Stomach (tissue), 9 donors: Measurements from ENCODE around the gene DISC1. TPM values are rescaled to one million over a fixed set of nuclear protein-coding genes. Genes with fewer than 3 reads are reported as not detected.

Experiments
- DNase-seq, 2 donors: peaks; one replicate each; pipeline versions ENCODE4 v3.0.0 to v3.0.0-alpha.2; 2013 to 2019
- H3K27ac ChIP-seq, 5 donors: fragments of 200-600 bp in 4 of 5; sonication (generic) in 4 of 5; one replicate each; pipeline ENCODE4 v1.5.1; 2013 to 2019; ENCODE audit warnings: mild to moderate bottlenecking in 1 of 5, moderate library complexity in 1 of 5
- H3K27me3 ChIP-seq, 3 donors: fragments of 200-600 bp; sonication (generic); one replicate each; pipeline ENCODE4 v1.5.1; 2017 to 2019; ENCODE audit warnings: mixed run types in 1 of 3
- H3K36me3 ChIP-seq, 4 donors: fragments of 200-600 bp; sonication (generic); 1 replicate in 3 of 4; 2 replicates in 1 of 4; pipeline ENCODE4 v1.5.1; 2016 to 2019
- H3K4me1 ChIP-seq, 4 donors: fragments of 200-600 bp; sonication (generic); one replicate each; pipeline ENCODE4 v1.5.1; 2016 to 2019
- H3K4me3 ChIP-seq, 4 donors: fragments of 200-600 bp; sonication (generic) in 3 of 4; one replicate each; pipeline ENCODE4 v1.5.1; 2016 to 2019; ENCODE audit warnings: mild to moderate bottlenecking in 1 of 4
- H3K9me3 ChIP-seq, 4 donors: fragments of 200-600 bp; sonication (generic); one replicate each; pipeline ENCODE4 v1.5.1; 2016 to 2019
- EP300 ChIP-seq: sonication (generic); formaldehyde crosslinking; IDR thresholded peaks from one replicate; pipeline ENCODE4 v1.6.1; 2017; ENCODE audit warnings: antibody characterized with exemption
- POLR2A ChIP-seq, 4 donors: fragments of 450-650 bp; IDR thresholded peaks; one replicate each; pipeline ENCODE4 v1.6.1; 2016; ENCODE audit warnings: antibody characterized with exemption in 4 of 4, control low read depth in 2 of 4, mild to moderate bottlenecking in 1 of 4, moderate library complexity in 1 of 4
- POLR2AphosphoS5 ChIP-seq, 3 donors: sonication (generic); formaldehyde crosslinking; IDR thresholded peaks; one replicate each; pipeline ENCODE4 v1.6.1; 2016; ENCODE audit warnings: antibody characterized with exemption in 3 of 3
- WGBS, 5 donors: extraction: QIAGEN DNeasy Blood & Tissue Kit in 3 of 5; methylation state at CpG; one replicate each; pipeline versions ENCODE4 v1.1.5 to v1.1.7; 2013 to 2018; 5-methylcytosine and 5-hydroxymethylcytosine counted together
- intact Hi-C: fragments of 100-400 bp; cut with DNase I; formaldehyde crosslinking; loops from one replicate; pipeline ENCODE4 v1.15.1; 2023; ENCODE audit warnings: low total_unique reads
- polyA plus RNA-seq, 3 donors: library from polyadenylated mRNA; stranded (reverse); fragments of 200-250 nt; gene quantifications; one replicate each; pipeline ENCODE4 v1.2.3, GENCODE V29; 2013
- total RNA-seq, 5 donors: library from RNA; depleted of rRNA; stranded (reverse); fragments of >200 nt; gene quantifications; one replicate each; pipeline versions ENCODE4 v1.1.0 to v1.2.3, GENCODE V29; 2014 to 2016
- TF ChIP-seq, protein P1 (sequence below), 7 experiments: fragments of 450-650 bp in 4 of 7; fragments of 200-600 bp in 3 of 7; sonication (generic) in 3 of 7; IDR thresholded peaks; one replicate each; pipeline ENCODE4 v1.5.1; 2016 to 2019; ENCODE audit warnings: antibody characterized with exemption in 7 of 7, control low read depth in 2 of 7, mild to moderate bottlenecking in 1 of 7
- donor health status: healthy with polysubstance abuse.
- donor health status: Bipolar disorder and iron deficiency.
- donor health status: healthy.

The DISC1 gene
- total and polyA plus RNA-seq, 8 donors = 0.43 to 29.8 (median 1.6) TPM

DNA sequence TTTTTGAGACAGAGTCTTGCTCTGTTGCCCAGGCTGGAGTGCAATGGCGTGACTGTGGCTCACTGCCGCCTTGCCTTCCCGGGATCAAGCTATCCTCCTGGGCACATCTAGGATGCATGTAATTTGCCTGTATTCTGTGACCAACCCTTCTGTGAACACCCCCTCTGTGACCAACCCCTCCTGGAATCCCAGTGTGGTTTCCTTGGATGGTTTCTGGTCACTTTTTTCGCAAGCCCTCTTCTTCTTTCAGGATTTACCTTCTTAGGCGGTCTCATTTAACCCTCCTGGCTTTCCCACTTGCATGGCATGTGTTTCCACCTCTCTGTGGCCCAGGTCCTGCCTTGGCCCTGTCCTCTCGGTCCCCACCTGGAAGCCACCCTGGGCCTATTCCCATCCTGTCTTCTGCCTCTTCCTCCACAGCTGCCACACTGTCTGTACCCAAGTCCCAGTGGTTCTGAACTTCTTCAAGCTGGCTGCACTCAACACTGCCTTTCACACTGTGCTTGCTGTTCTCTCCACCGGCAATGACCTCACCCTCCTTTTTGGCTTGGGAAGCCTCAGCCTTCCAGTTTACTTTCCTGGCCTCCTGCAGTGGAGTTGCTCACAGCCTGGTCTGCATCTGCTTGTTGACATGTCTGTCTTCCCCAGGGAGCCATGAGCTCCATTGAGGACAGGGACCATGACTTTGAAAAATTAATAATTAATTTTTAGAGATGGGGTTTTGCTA lies 57.0 kb downstream of the DISC1 start:
- Histone ChIP-seq H3K27ac (peak overlapping the region in 3 of 5 donors; percentile 26 to 64 (median 32)), H3K27me3 (no peaks in the 10 kb centered on the region), H3K36me3 (no peaks in the 10 kb centered on the region), H3K4me1 (peaks cover 0 to 12% (median 2%) of the 10 kb centered on the region in 4 donors), H3K9me3 (peaks cover 0 to 12% (median 9%) of the 10 kb centered on the region in 4 donors), H3K4me3 (no peak overlapping the region)
- TF ChIP-seq EP300 = no peak
- TF ChIP-seq, protein P1, sequence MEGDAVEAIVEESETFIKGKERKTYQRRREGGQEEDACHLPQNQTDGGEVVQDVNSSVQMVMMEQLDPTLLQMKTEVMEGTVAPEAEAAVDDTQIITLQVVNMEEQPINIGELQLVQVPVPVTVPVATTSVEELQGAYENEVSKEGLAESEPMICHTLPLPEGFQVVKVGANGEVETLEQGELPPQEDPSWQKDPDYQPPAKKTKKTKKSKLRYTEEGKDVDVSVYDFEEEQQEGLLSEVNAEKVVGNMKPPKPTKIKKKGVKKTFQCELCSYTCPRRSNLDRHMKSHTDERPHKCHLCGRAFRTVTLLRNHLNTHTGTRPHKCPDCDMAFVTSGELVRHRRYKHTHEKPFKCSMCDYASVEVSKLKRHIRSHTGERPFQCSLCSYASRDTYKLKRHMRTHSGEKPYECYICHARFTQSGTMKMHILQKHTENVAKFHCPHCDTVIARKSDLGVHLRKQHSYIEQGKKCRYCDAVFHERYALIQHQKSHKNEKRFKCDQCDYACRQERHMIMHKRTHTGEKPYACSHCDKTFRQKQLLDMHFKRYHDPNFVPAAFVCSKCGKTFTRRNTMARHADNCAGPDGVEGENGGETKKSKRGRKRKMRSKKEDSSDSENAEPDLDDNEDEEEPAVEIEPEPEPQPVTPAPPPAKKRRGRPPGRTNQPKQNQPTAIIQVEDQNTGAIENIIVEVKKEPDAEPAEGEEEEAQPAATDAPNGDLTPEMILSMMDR (IDR thresholded peaks at IDR 0.05) = no peak
- no peak for TF ChIP-seq POLR2A (IDR thresholded peaks at IDR 0.05)
- TF ChIP-seq POLR2AphosphoS5 (IDR thresholded peaks at IDR 0.05) = no peak
- intact Hi-C loops = no loop called here
- peak in 1 of 2 donors; percentile 11 for DNase-seq
- WGBS, 5 donors = 86 to 90% (median 89%) methylated on average over 7 of the region's 7 CpGs

GRCh38 chr1:231684356-231685244 lies 58.0 kb downstream of the DISC1 start:
- 42 to 65% (median 50%) methylated on average over 15 of the region's 15 CpGs for WGBS, 5 donors
- Histone ChIP-seq H3K27me3 (no peaks in the 10 kb centered on the region), H3K4me3 (no peak overlapping the region), H3K36me3 (no peaks in the 10 kb centered on the region), H3K4me1 (peaks cover 0 to 12% (median 2%) of the 10 kb centered on the region in 4 donors), H3K9me3 (peaks cover 0 to 12% (median 9%) of the 10 kb centered on the region in 4 donors), H3K27ac (peak overlapping the region in 3 of 5 donors; percentile 6 to 53 (median 34))
- peak; percentile 25 to 61 for DNase-seq
- intact Hi-C loops = no loop called here
- TF ChIP-seq POLR2AphosphoS5 (IDR thresholded peaks at IDR 0.05) (no peak), EP300 (no peak), POLR2A (IDR thresholded peaks at IDR 0.05) (no peak)
- TF ChIP-seq, protein P1 (IDR thresholded peaks at IDR 0.05) = no peak

GRCh38 chr1:231686384-231686783 lies 59.8 kb downstream of the DISC1 start:
- H3K36me3 ChIP-seq = no peaks in the 10 kb centered on the region
- no peak overlapping the region for H3K4me3 ChIP-seq
- no peak for DNase-seq
- no peak overlapping the region for H3K27ac ChIP-seq
- H3K9me3 ChIP-seq = peaks cover 0 to 12% (median 9%) of the 10 kb centered on the region in 4 donors
- H3K27me3 ChIP-seq = no peaks in the 10 kb centered on the region
- 86 to 97% (median 95%) methylated on average over 4 of the region's 4 CpGs for WGBS, 5 donors
- peaks cover 0 to 12% (median 5%) of the 10 kb centered on the region in 4 donors for H3K4me1 ChIP-seq
- intact Hi-C loops = no loop called here
- TF ChIP-seq, protein P1 (IDR thresholded peaks at IDR 0.05) = no peak
- no peak for TF ChIP-seq EP300
- no peak for TF ChIP-seq POLR2A (IDR thresholded peaks at IDR 0.05)
- TF ChIP-seq POLR2AphosphoS5 (IDR thresholded peaks at IDR 0.05) = no peak

DNA sequence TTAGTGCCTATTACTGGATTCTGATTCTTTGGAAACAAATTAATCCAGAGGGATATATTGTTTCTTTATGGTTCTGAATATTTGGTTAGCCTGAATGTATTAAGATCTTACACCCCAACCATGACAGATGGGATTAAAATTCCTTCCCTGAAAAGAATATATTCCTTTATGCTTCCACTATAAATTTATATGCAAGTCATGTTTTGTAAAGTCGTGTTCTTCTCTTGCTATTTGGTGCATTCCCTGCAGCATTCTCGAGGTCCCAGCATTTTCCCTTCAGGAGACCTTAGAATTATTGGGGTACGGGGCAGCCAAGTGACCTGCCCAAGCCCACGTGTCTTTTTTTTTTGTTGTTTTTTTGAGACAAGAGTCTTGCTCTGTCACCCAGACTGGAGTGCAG lies 62.4 kb downstream of the DISC1 start:
- H3K9me3 ChIP-seq = peaks cover 0 to 12% (median 9%) of the 10 kb centered on the region in 4 donors
- intact Hi-C loops = no loop called here
- H3K36me3 ChIP-seq = no peaks in the 10 kb centered on the region
- no peak overlapping the region for H3K4me3 ChIP-seq
- DNase-seq = no peak
- H3K27ac ChIP-seq = no peak overlapping the region
- H3K4me1 ChIP-seq = peaks cover 0 to 10% (median 6%) of the 10 kb centered on the region in 4 donors
- 71 to 90% (median 88%) methylated on average over 4 of the region's 4 CpGs for WGBS, 5 donors
- no peak for TF ChIP-seq POLR2AphosphoS5 (IDR thresholded peaks at IDR 0.05)
- TF ChIP-seq EP300 = no peak
- no peak for TF ChIP-seq POLR2A (IDR thresholded peaks at IDR 0.05)
- TF ChIP-seq, protein P1 (IDR thresholded peaks at IDR 0.05) = no peak
- no peaks in the 10 kb centered on the region for H3K27me3 ChIP-seq
